Fibroblast of skin of back (primary cell): Measurements from ENCODE around the gene FAM200B.
"Not testable (repeated sequence)": the region's sequence is repeated elsewhere in the genome, so short reads cannot be mapped to it uniquely, and the experiment has no call there.

ENCODE experiments used
- DNase-seq: peaks from one replicate; pipeline ENCODE4 v3.0.0-alpha.2; 2013

The FAM200B gene

GRCh38 chr4:15696866-15697265, 15.2 kb downstream of the FAM200B start:
- no peak for DNase-seq

- DNase-seq = peak; percentile 74
Observed at GRCh38 chr4:15702941-15703403, 21.3 kb downstream of the FAM200B start, which contains the start of gene BST1. TSS of gene BST1 (plus strand) at chr4:15703065. CDS start at chr4:15703145, 80 bp downstream.

- no peak for DNase-seq
Observed at GRCh38 chr4:15703439-15703838, 21.8 kb downstream of the FAM200B start.

GRCh38 chr4:15704129-15704528, 22.5 kb downstream of the FAM200B start:
- DNase-seq = no peak

GRCh38 chr4:15706646-15707362, 25.2 kb downstream of the FAM200B start:
- no peak for DNase-seq

- DNase-seq = no peak
Observed at GRCh38 chr4:15707363-15707715, 25.7 kb downstream of the FAM200B start.

GRCh38 chr4:15711762-15712161, 30.1 kb downstream of the FAM200B start:
- no peak for DNase-seq

GRCh38 chr4:15712214-15712613, 30.6 kb downstream of the FAM200B start:
- DNase-seq = no peak

GRCh38 chr4:15714141-15714540, 32.5 kb downstream of the FAM200B start:
- peak; percentile 43 for DNase-seq

GRCh38 chr4:15714646-15715435, 33.2 kb downstream of the FAM200B start:
- peak; percentile 69 for DNase-seq

- DNase-seq = no peak
Observed at GRCh38 chr4:15716115-15716514, 34.5 kb downstream of the FAM200B start.

- peak; percentile 77 for DNase-seq
Observed at GRCh38 chr4:15717086-15717485, 35.5 kb downstream of the FAM200B start.

GRCh38 chr4:15717657-15718416, 36.2 kb downstream of the FAM200B start:
- DNase-seq = no peak

GRCh38 chr4:15718465-15718864, 36.8 kb downstream of the FAM200B start:
- DNase-seq = no peak

- DNase-seq = no peak
Observed at GRCh38 chr4:15718959-15719358, 37.3 kb downstream of the FAM200B start.

- no peak for DNase-seq
Observed at GRCh38 chr4:15719506-15719905, 37.9 kb downstream of the FAM200B start.

GRCh38 chr4:15720851-15721250, 39.2 kb downstream of the FAM200B start:
- no peak for DNase-seq

GRCh38 chr4:15725608-15726007, 44.0 kb downstream of the FAM200B start:
- DNase-seq = no peak

- DNase-seq = peak; percentile 57
Observed at GRCh38 chr4:15729910-15730533, 48.4 kb downstream of the FAM200B start.

- not testable (repeated sequence) for DNase-seq
Observed at GRCh38 chr4:15733061-15733460, 51.4 kb downstream of the FAM200B start.

GRCh38 chr4:15735536-15735935, 53.9 kb downstream of the FAM200B start:
- DNase-seq = no peak

GRCh38 chr4:15736514-15737050, 55.0 kb downstream of the FAM200B start:
- no peak for DNase-seq
